GM13976 (cell line): ENCODE measurements around the gene INCENP.

Experiments
- DNase-seq: peaks from one replicate; pipeline ENCODE4 v3.0.0; 2012; ENCODE audit warnings: low spot score
- in situ Hi-C: fragments of 300-500 bp; cut with MboI; formaldehyde crosslinking; loops from one replicate; pipeline ENCODE4 v1.12.0; 2022; ENCODE audit warnings: low sequenced_read_pairs, mixed read lengths, inconsistent platforms; ENCODE audit not compliant: unreplicated experiment
- TF ChIP-seq, protein P1 (sequence below): IDR thresholded peaks from 2 replicates; pipeline ENCODE4 v1.5.1; 2012; ENCODE audit warnings: borderline replicate concordance, mild to moderate bottlenecking; ENCODE audit not compliant: insufficient read depth; ENCODE audit errors: extremely low read depth, missing control alignments, control extremely low read depth

Gene INCENP

DNA sequence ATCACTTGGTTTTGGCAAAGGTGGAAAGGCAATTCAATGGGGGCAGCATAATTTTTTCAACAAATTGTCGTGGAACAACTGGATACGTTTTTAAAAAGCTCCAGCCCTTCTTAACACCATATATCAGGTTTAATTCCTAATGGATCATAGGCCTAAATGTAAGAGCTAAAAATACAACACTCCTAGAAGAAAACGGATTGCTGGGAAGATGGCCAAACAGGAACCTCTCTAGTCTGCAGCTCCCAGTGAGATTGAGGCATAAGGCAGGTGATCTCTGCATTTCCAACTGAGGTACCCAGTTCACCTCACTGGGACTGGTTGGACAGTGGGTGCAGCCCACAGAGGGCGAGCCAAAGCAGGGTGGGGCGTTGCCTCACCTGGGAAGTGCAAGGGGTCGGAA, 33.8 kb downstream of the INCENP start:
- in situ Hi-C loops = no loop called here
- no peak for DNase-seq
- TF ChIP-seq, protein P1, sequence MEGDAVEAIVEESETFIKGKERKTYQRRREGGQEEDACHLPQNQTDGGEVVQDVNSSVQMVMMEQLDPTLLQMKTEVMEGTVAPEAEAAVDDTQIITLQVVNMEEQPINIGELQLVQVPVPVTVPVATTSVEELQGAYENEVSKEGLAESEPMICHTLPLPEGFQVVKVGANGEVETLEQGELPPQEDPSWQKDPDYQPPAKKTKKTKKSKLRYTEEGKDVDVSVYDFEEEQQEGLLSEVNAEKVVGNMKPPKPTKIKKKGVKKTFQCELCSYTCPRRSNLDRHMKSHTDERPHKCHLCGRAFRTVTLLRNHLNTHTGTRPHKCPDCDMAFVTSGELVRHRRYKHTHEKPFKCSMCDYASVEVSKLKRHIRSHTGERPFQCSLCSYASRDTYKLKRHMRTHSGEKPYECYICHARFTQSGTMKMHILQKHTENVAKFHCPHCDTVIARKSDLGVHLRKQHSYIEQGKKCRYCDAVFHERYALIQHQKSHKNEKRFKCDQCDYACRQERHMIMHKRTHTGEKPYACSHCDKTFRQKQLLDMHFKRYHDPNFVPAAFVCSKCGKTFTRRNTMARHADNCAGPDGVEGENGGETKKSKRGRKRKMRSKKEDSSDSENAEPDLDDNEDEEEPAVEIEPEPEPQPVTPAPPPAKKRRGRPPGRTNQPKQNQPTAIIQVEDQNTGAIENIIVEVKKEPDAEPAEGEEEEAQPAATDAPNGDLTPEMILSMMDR = no peak

DNA sequence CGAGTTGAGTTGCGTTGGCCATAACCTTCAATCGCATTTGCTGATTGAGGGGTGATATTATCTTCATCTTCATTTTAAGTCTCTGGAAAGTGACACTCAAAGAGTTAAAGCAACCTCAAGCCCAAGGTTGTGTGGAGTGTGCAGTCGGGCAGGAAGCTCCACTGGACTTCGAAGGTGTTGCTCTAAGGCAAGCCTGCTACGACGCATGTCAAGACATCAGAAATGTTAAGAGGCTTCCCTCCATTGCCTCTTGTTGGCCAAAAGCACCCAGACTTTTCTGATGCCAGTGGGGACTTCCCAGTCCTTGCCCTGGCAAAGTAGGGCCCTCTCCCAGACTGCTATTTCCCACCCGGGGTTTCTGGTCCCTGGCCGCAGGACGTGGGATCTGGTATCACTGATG, 42.6 kb downstream of the INCENP start:
- in situ Hi-C loops = no loop called here
- TF ChIP-seq, protein P1 = no peak
- DNase-seq = no peak

DNA sequence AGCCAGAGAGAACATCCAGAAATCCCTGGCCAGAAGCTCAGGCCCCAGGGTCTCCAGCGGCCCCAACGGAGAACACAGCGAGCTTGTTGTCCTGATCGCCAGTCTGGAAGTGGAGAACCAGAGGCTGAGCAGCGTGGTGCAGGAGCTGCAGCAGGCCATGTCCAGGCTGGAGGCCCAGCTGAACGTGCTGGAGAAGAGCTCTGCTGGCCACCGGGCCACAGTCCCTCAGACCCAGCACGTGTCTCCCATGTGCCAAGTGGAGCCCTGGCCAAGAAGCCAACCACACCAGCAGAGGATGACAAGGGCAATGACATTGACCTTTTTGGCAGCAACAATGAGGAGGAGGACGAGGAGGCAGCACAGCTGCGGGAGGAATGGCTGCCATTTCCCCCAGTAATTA, 45.6 kb downstream of the INCENP start:
- in situ Hi-C loops = no loop called here
- DNase-seq = no peak
- TF ChIP-seq, protein P1 = no peak

DNA sequence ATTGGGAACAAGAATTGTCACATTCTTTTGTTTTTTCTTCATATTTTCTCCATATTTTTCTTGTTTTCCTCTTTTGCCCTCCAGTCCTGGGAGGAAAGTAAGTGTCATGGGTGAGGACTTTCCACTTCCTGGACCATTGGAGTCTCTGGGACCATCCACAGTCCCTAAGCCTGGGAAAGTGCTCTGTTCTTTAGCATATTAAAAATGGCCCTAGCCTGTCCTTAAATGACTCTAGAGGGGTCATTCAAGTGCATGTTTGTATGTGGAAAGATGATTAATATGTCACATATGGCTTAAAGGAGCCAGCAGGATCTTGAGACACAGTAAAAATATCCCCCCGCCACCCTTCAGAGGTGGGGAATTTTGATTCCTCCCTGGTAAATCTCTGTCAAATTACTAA, 46.1 kb downstream of the INCENP start:
- DNase-seq = no peak
- TF ChIP-seq, protein P1 = no peak
- in situ Hi-C loops = loop anchor here (10.0 kb wide), 1 partner anchor 145 kb away; no protein-coding TSS in a partner anchor

DNA sequence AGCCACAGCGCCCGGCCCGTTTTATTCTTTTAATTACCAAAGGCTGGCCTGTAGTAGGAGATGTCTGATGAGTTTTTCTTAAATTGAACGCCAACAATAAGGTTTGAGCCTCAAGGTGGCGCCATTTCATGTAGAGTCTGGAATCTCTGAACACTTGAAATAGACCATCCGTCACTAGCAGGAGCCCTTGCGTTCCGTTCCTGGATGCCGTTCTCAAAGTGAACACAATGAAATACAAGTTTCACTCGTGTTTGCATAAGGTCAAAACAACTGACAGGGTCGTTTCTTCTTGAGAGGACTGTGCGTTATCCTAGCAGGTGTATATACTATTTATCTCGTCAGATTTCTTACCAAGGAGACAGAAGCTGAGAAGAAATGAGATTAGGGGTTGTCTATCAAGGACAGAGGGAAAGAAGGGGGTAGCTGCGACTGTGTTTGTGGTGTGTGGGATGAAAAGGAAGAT, 47.5 kb downstream of the INCENP start:
- in situ Hi-C loops = loop anchor here (10.0 kb wide), 1 partner anchor 144 kb away; no protein-coding TSS in a partner anchor
- TF ChIP-seq, protein P1 = peak; percentile 56
- DNase-seq = peak; percentile 69

DNA sequence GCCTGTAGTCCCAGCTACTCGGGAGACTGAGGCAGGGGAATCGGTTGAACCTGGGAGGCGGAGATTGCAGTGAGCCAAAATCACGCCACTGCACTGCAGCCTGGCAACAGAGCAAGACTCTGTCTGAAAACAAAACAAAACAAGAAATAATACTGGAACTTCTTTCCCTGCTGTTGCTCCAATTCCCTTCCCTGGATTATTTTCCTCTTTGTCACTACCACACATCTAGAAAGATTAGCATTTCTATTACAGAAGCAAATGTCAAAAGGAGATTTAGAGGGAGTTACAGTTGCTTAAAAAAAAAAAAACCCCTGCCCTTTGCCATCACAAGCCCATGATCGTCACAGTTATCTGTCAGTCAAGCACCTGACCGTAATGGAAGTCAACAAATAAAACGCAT, 48.5 kb downstream of the INCENP start:
- no peak for DNase-seq
- in situ Hi-C loops = loop anchor here (10.0 kb wide), 1 partner anchor 143 kb away; no protein-coding TSS in a partner anchor
- TF ChIP-seq, protein P1 = no peak
